ENCODE data around the gene DNAJB6.

DNAJB6 gene

GRCh38 chr7:157411580-157411979, 74.8 kb downstream of the DNAJB6 start:
- DNase-seq, result peak; percentile 52

GRCh38 chr7:157412021-157412443, 75.2 kb downstream of the DNAJB6 start:
- peak; percentile 78 for DNase-seq

GRCh38 chr7:157412491-157413180, 75.8 kb downstream of the DNAJB6 start:
- no peak for DNase-seq

- no peak for DNase-seq
Observed at GRCh38 chr7:157413881-157414701, 77.3 kb downstream of the DNAJB6 start.

- no peak for DNase-seq
Observed at GRCh38 chr7:157414702-157415096, 77.9 kb downstream of the DNAJB6 start.

GRCh38 chr7:157415486-157415885, 78.7 kb downstream of the DNAJB6 start:
- no peak for DNase-seq

- no peak for DNase-seq
Observed at GRCh38 chr7:157416011-157416410, 79.2 kb downstream of the DNAJB6 start.

- no peak for DNase-seq
Observed at GRCh38 chr7:157418204-157419034, 81.6 kb downstream of the DNAJB6 start.

- no peak for DNase-seq
Observed at GRCh38 chr7:157419035-157419293, 82.2 kb downstream of the DNAJB6 start.

- no peak for DNase-seq
Observed at GRCh38 chr7:157422279-157422678, 85.5 kb downstream of the DNAJB6 start.

GRCh38 chr7:157423348-157423747, 86.5 kb downstream of the DNAJB6 start:
- no peak for DNase-seq

- DNase-seq, result no peak
Observed at GRCh38 chr7:157423886-157424565, 87.2 kb downstream of the DNAJB6 start.

- DNase-seq, result no peak
Observed at GRCh38 chr7:157425137-157425731, 88.4 kb downstream of the DNAJB6 start.

GRCh38 chr7:157425761-157426160, 89.0 kb downstream of the DNAJB6 start:
- DNase-seq, result no peak

GRCh38 chr7:157426463-157427301, 89.9 kb downstream of the DNAJB6 start:
- no peak for DNase-seq

GRCh38 chr7:157427811-157428553, 91.2 kb downstream of the DNAJB6 start:
- no peak for DNase-seq

GRCh38 chr7:157428554-157428945, 91.7 kb downstream of the DNAJB6 start:
- DNase-seq, result no peak

GRCh38 chr7:157429001-157429679, 92.3 kb downstream of the DNAJB6 start:
- no peak for DNase-seq

- no peak for DNase-seq
Observed at GRCh38 chr7:157429680-157430224, 92.9 kb downstream of the DNAJB6 start.

- DNase-seq, result no peak
Observed at GRCh38 chr7:157430721-157431120, 93.9 kb downstream of the DNAJB6 start.

Measured in CD4-positive, alpha-beta T cell treated with Interleukin-4 for 4 hours (primary cell).